ENCODE measurements around the gene MRPL37.

The MRPL37 gene

DNA sequence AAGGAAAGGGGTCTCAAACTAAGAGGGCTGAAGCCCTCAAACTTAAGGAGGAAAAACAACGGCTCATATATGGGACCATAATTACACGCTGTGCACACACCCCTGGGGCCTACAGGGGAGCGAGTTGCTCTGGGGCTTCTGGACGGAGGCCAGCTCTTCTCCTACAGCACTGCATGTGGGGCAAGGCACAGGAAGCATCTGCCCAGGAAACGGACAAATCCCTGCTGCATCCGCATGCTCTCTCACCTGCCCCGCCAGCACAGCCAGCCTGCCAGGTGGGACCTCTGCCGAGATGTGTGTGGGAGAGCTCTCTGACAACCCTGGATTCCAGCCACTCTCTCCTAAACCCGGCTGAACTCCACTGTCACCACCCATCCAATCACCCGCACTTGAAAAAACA lies 54.1 kb downstream of the MRPL37 start:
- no peak; the same call in 1 of the 2 replicates for TF ChIP-seq POLR2AphosphoS5 (IDR thresholded peaks at IDR 0.05; ENCODE audit: borderline replicate concordance, low read depth, low read length)
- TF ChIP-seq FOXP2 (optimal IDR thresholded peaks at IDR 0.05; ENCODE audit: control extremely low read depth, extremely low read length, insufficient read depth) = no peak
- TF ChIP-seq EZH2 (IDR thresholded peaks at IDR 0.05) = no peak
- DNase-seq (ENCODE audit: low read depth, low spot score) = no peak
- Histone ChIP-seq H3K4me3 (no peak overlapping the region), H3K27ac (no peak overlapping the region; the same call in 1 of the 2 replicates), H3K9me3 (ENCODE audit: low read depth, low read length) (no peaks in the 10 kb centered on the region), H3K36me3 (ENCODE audit: insufficient read depth, low read length) (peaks cover 4% of the 10 kb centered on the region; the same call in 1 of the 2 replicates), H3K9ac (ENCODE audit: insufficient read length) (no peak overlapping the region)

- H3K36me3 ChIP-seq (ENCODE audit: insufficient read depth, low read length) = peaks cover 4% of the 10 kb centered on the region; the same call in 1 of the 2 replicates
- H3K27ac ChIP-seq = no peak overlapping the region
- TF ChIP-seq POLR2AphosphoS5 (IDR thresholded peaks at IDR 0.05; ENCODE audit: borderline replicate concordance, low read depth, low read length) = no peak
- H3K4me3 ChIP-seq = no peak overlapping the region
- H3K9me3 ChIP-seq (ENCODE audit: low read depth, low read length) = no peaks in the 10 kb centered on the region
- no peak for DNase-seq (ENCODE audit: low read depth, low spot score)
- H3K9ac ChIP-seq (ENCODE audit: insufficient read length) = no peak overlapping the region
These were observed 55.2 kb downstream of the MRPL37 start for GRCh38 chr1:54255026-54255702.

DNA sequence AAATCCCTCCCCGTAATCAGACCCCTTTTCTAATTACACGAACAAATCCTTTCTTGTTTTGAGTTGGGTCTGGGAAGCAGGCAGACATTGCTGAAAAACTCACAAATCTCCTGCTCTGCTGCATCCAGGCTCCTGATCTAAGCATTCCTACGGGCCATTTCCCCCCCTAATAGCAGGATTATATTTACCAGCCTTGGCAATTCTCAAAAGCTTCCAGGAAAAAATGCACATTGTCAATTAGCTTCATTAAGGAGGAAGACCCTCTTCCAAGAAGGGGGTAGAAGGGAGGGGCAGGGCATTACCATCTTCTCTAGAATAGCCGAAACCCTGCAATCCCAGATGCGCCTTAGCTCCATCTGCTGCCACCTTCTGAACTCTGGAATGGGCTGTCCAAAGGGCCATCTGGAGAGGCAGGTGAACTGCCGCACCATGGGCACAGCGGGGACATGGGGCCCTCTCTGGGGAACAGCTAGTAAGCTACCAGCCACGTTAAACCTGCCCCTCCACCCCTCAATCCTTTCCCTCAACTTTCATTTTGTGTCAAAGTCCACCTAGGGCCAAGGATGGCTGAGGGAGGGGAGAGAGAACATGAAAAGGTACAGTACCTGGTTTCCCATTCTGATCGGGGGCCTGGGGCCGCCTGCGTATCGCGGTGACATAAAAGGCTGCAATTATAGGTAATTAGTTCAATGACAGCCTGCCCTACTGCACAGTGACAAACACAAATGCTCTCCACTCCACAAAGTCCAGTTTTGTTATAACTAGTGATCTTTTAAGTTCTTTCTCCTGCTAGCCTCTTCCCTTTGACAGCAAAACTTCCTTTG lies 56.8 kb downstream of the MRPL37 start:
- no peak for DNase-seq (ENCODE audit: low read depth, low spot score)
- no peak overlapping the region for H3K4me3 ChIP-seq
- no peak overlapping the region for H3K27ac ChIP-seq
- H3K36me3 ChIP-seq (ENCODE audit: insufficient read depth, low read length) = peaks cover 4% of the 10 kb centered on the region; the same call in 1 of the 2 replicates
- TF ChIP-seq FOXP2 (optimal IDR thresholded peaks at IDR 0.05; ENCODE audit: control extremely low read depth, extremely low read length, insufficient read depth) = no peak
- TF ChIP-seq EZH2 (IDR thresholded peaks at IDR 0.05) = no peak
- no peak for TF ChIP-seq POLR2AphosphoS5 (IDR thresholded peaks at IDR 0.05; ENCODE audit: borderline replicate concordance, low read depth, low read length)
- no peak overlapping the region for H3K9ac ChIP-seq (ENCODE audit: insufficient read length)
- no peaks in the 10 kb centered on the region for H3K9me3 ChIP-seq (ENCODE audit: low read depth, low read length)

DNA sequence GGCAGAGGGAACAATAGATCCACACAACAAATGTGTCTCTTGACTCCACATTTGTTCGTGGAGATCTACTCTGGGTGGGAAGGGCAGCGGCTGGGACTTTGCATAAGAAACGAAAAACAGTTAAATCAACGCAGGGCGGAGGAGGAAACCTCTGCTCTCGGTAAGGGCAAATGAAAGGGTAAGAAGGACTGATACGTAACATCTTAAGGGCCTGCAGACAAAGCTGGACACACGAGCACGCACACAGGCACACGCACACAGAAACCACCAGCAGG lies 57.3 kb downstream of the MRPL37 start:
- H3K9me3 ChIP-seq (ENCODE audit: low read depth, low read length) = no peaks in the 10 kb centered on the region
- no peak for TF ChIP-seq POLR2AphosphoS5 (IDR thresholded peaks at IDR 0.05; ENCODE audit: borderline replicate concordance, low read depth, low read length)
- no peak for TF ChIP-seq FOXP2 (optimal IDR thresholded peaks at IDR 0.05; ENCODE audit: control extremely low read depth, extremely low read length, insufficient read depth)
- no peak for TF ChIP-seq EZH2 (IDR thresholded peaks at IDR 0.05)
- peaks cover 4% of the 10 kb centered on the region; the same call in 1 of the 2 replicates for H3K36me3 ChIP-seq (ENCODE audit: insufficient read depth, low read length)
- no peak overlapping the region for H3K27ac ChIP-seq
- DNase-seq (ENCODE audit: low read depth, low spot score) = no peak
- no peak overlapping the region for H3K9ac ChIP-seq (ENCODE audit: insufficient read length)
- H3K4me3 ChIP-seq = no peak overlapping the region

GRCh38 chr1:54257876-54258275 lies 57.9 kb downstream of the MRPL37 start:
- Histone ChIP-seq H3K9me3 (ENCODE audit: low read depth, low read length) (no peaks in the 10 kb centered on the region), H3K36me3 (ENCODE audit: insufficient read depth, low read length) (peaks cover 4% of the 10 kb centered on the region; the same call in 1 of the 2 replicates), H3K9ac (ENCODE audit: insufficient read length) (no peak overlapping the region), H3K4me3 (no peak overlapping the region), H3K27ac (no peak overlapping the region)
- DNase-seq (ENCODE audit: low read depth, low spot score) = no peak
- no peak for TF ChIP-seq FOXP2 (optimal IDR thresholded peaks at IDR 0.05; ENCODE audit: control extremely low read depth, extremely low read length, insufficient read depth)
- TF ChIP-seq EZH2 (IDR thresholded peaks at IDR 0.05) = no peak
- no peak for TF ChIP-seq POLR2AphosphoS5 (IDR thresholded peaks at IDR 0.05; ENCODE audit: borderline replicate concordance, low read depth, low read length)

- H3K36me3 ChIP-seq (ENCODE audit: insufficient read depth, low read length) = peaks cover 4% of the 10 kb centered on the region; the same call in 1 of the 2 replicates
- H3K4me3 ChIP-seq = no peak overlapping the region
- H3K9ac ChIP-seq (ENCODE audit: insufficient read length) = no peak overlapping the region
- DNase-seq (ENCODE audit: low read depth, low spot score) = no peak
- H3K9me3 ChIP-seq (ENCODE audit: low read depth, low read length) = no peaks in the 10 kb centered on the region
- no peak overlapping the region for H3K27ac ChIP-seq
- TF ChIP-seq POLR2AphosphoS5 (IDR thresholded peaks at IDR 0.05; ENCODE audit: borderline replicate concordance, low read depth, low read length) (no peak), FOXP2 (optimal IDR thresholded peaks at IDR 0.05; ENCODE audit: control extremely low read depth, extremely low read length, insufficient read depth) (no peak), EZH2 (IDR thresholded peaks at IDR 0.05) (no peak)
These were observed 59.7 kb downstream of the MRPL37 start for GRCh38 chr1:54259546-54260140.

- Histone ChIP-seq H3K9me3 (ENCODE audit: low read depth, low read length) (no peaks in the 10 kb centered on the region), H3K4me3 (no peak overlapping the region), H3K36me3 (ENCODE audit: insufficient read depth, low read length) (peaks cover 4% of the 10 kb centered on the region; the same call in 1 of the 2 replicates), H3K9ac (ENCODE audit: insufficient read length) (no peak overlapping the region), H3K27ac (no peak overlapping the region)
- no peak for DNase-seq (ENCODE audit: low read depth, low spot score)
- TF ChIP-seq EZH2 (IDR thresholded peaks at IDR 0.05) (no peak), FOXP2 (optimal IDR thresholded peaks at IDR 0.05; ENCODE audit: control extremely low read depth, extremely low read length, insufficient read depth) (no peak), POLR2AphosphoS5 (IDR thresholded peaks at IDR 0.05; ENCODE audit: borderline replicate concordance, low read depth, low read length) (no peak)
These were observed 60.8 kb downstream of the MRPL37 start for GRCh38 chr1:54260810-54261209.

GRCh38 chr1:54262244-54262643 lies 62.3 kb downstream of the MRPL37 start:
- Histone ChIP-seq H3K36me3 (ENCODE audit: insufficient read depth, low read length) (peaks cover 4% of the 10 kb centered on the region; the same call in 1 of the 2 replicates), H3K4me3 (no peak overlapping the region), H3K9ac (ENCODE audit: insufficient read length) (no peak overlapping the region), H3K27ac (no peak overlapping the region), H3K9me3 (ENCODE audit: low read depth, low read length) (no peaks in the 10 kb centered on the region)
- TF ChIP-seq POLR2AphosphoS5 (IDR thresholded peaks at IDR 0.05; ENCODE audit: borderline replicate concordance, low read depth, low read length) (no peak), EZH2 (IDR thresholded peaks at IDR 0.05) (no peak), FOXP2 (optimal IDR thresholded peaks at IDR 0.05; ENCODE audit: control extremely low read depth, extremely low read length, insufficient read depth) (no peak)
- DNase-seq (ENCODE audit: low read depth, low spot score) = no peak
